ENCODE data around the gene ASTE1. TPM values are rescaled to one million over a fixed set of nuclear protein-coding genes. Genes with fewer than 3 reads are reported as not detected.

Gene ASTE1
- total RNA-seq, 4 donors from 2014 or later, result 1.2 to 2.0 (median 1.5) TPM

DNA sequence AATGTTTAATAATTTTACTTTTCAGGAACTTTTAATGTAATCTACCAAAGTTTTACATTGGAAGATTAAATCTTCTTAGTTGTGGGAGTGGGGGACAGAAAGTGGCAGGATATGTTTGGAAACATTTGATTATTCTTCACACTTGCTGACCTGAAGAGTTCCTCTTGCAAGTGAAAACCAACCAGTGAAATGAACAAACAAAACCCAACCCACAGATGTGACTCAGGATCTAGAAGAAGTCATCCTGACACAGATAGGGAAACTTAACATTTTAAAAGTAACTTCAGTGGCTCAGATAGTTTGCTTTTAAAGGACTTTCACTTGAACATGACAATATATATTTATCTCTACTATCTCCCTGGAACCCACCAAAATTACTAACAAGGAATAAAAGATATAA, 55.4 kb downstream of the ASTE1 start:
- ATAC-seq (no peak), DNase-seq (no peak)
- Histone ChIP-seq H3K27ac (no peak overlapping the region), H3K27me3 (no peaks in the 10 kb centered on the region), H3K4me1 (no peaks in the 10 kb centered on the region), H3K4me3 (no peak overlapping the region), H3K36me3 (peaks cover 4 to 42% of the 10 kb centered on the region in 2 donors), H3K9me3 (no peaks in the 10 kb centered on the region)
- in situ Hi-C loops (cut with MboI; ENCODE audit: low sequenced_read_pairs in 4 of 4) (no loop called here), intact Hi-C loops (cut with DNase I; ENCODE audit: low total_unique reads) (no loop called here)
- TF ChIP-seq, protein P1, sequence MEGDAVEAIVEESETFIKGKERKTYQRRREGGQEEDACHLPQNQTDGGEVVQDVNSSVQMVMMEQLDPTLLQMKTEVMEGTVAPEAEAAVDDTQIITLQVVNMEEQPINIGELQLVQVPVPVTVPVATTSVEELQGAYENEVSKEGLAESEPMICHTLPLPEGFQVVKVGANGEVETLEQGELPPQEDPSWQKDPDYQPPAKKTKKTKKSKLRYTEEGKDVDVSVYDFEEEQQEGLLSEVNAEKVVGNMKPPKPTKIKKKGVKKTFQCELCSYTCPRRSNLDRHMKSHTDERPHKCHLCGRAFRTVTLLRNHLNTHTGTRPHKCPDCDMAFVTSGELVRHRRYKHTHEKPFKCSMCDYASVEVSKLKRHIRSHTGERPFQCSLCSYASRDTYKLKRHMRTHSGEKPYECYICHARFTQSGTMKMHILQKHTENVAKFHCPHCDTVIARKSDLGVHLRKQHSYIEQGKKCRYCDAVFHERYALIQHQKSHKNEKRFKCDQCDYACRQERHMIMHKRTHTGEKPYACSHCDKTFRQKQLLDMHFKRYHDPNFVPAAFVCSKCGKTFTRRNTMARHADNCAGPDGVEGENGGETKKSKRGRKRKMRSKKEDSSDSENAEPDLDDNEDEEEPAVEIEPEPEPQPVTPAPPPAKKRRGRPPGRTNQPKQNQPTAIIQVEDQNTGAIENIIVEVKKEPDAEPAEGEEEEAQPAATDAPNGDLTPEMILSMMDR (IDR thresholded peaks at IDR 0.05 in 4 of 5, conservative IDR thresholded peaks at IDR 0.05 in 1 of 5), result no peak
- no peak for TF ChIP-seq POLR2A (IDR thresholded peaks at IDR 0.05)

- no peak overlapping the region for H3K27ac ChIP-seq
- intact Hi-C loops (cut with DNase I; ENCODE audit: low total_unique reads) (no loop called here), in situ Hi-C loops (cut with MboI; ENCODE audit: low sequenced_read_pairs in 4 of 4) (no loop called here)
- H3K36me3 ChIP-seq, result peaks cover 7 to 58% of the 10 kb centered on the region in 2 donors
- no peak overlapping the region for H3K4me3 ChIP-seq
- TF ChIP-seq, protein P1 (IDR thresholded peaks at IDR 0.05 in 4 of 5, conservative IDR thresholded peaks at IDR 0.05 in 1 of 5), result no peak
- TF ChIP-seq POLR2A (IDR thresholded peaks at IDR 0.05), result no peak
- no peaks in the 10 kb centered on the region for H3K9me3 ChIP-seq
- ATAC-seq (no peak), DNase-seq (no peak)
- no peaks in the 10 kb centered on the region for H3K4me1 ChIP-seq
- no peaks in the 10 kb centered on the region for H3K27me3 ChIP-seq
These were observed 57.0 kb downstream of the ASTE1 start for GRCh38 chr3:130969621-130970020.

GRCh38 chr3:130968221-130968620, 58.4 kb downstream of the ASTE1 start:
- Histone ChIP-seq H3K27me3 (no peaks in the 10 kb centered on the region), H3K9me3 (no peaks in the 10 kb centered on the region), H3K27ac (no peak overlapping the region), H3K36me3 (peaks cover 10 to 69% of the 10 kb centered on the region in 2 donors), H3K4me3 (no peak overlapping the region), H3K4me1 (no peaks in the 10 kb centered on the region)
- no peak for DNase-seq
- intact Hi-C loops (cut with DNase I; ENCODE audit: low total_unique reads) (no loop called here), in situ Hi-C loops (cut with MboI; ENCODE audit: low sequenced_read_pairs in 4 of 4) (no loop called here)
- TF ChIP-seq POLR2A (IDR thresholded peaks at IDR 0.05), result no peak
- TF ChIP-seq, protein P1 (IDR thresholded peaks at IDR 0.05 in 4 of 5, conservative IDR thresholded peaks at IDR 0.05 in 1 of 5), result no peak
- ATAC-seq, result no peak

DNA sequence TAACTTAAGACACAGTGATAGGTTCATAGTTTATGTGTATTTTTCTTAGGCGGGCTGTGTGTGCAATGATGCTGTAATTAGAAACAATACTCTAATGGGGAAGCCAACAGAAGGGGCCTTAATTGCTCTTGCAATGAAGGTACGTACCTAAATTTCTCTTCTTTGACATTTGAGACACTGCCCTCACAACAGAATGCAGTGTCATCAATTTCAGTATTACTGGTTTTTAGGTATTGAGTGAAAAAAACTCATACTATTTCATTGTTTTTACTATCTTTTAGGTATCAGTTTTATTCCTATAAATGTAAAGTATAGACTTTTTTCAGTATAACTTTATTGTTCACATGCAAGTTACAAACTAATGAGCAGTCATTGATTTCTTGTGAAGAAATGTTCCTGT, 59.3 kb downstream of the ASTE1 start:
- no peaks in the 10 kb centered on the region for H3K9me3 ChIP-seq
- TF ChIP-seq, protein P1 (IDR thresholded peaks at IDR 0.05 in 4 of 5, conservative IDR thresholded peaks at IDR 0.05 in 1 of 5), result no peak
- no peak for TF ChIP-seq POLR2A (IDR thresholded peaks at IDR 0.05)
- no peak overlapping the region for H3K27ac ChIP-seq
- in situ Hi-C loops (cut with MboI; ENCODE audit: low sequenced_read_pairs in 4 of 4) (no loop called here), intact Hi-C loops (cut with DNase I; ENCODE audit: low total_unique reads) (no loop called here)
- no peaks in the 10 kb centered on the region for H3K27me3 ChIP-seq
- DNase-seq (no peak), ATAC-seq (no peak)
- no peaks in the 10 kb centered on the region for H3K4me1 ChIP-seq
- H3K4me3 ChIP-seq, result no peak overlapping the region
- H3K36me3 ChIP-seq, result peaks cover 10 to 69% of the 10 kb centered on the region in 2 donors

DNA sequence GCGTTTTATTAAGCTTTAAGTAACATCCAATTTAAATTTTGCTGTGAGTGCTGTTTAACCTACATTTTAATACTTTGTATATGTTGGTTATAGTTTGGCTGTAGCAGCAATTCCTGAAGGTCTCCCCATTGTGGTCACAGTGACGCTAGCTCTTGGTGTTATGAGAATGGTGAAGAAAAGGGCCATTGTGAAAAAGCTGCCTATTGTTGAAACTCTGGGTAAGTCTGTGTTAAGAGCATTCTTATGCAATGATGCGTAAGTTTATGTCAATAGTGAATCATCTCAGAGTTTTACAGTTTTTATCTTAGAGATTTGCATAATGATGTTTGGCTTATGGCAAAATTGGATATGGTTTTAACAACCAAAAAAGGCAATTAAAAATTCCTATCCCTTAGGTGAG, 62.7 kb downstream of the ASTE1 start:
- intact Hi-C loops (cut with DNase I; ENCODE audit: low total_unique reads), result no loop called here

More for the DNA sequence above, 62.7 kb downstream of the ASTE1 start:
- TF ChIP-seq, protein P1 (IDR thresholded peaks at IDR 0.05 in 4 of 5, conservative IDR thresholded peaks at IDR 0.05 in 1 of 5), result no peak
- no peak for TF ChIP-seq POLR2A (IDR thresholded peaks at IDR 0.05)
- in situ Hi-C loops (cut with MboI; ENCODE audit: low sequenced_read_pairs in 4 of 4), result no loop called here
- H3K4me3 ChIP-seq, result no peak overlapping the region
- H3K36me3 ChIP-seq, result peaks cover 6 to 79% of the 10 kb centered on the region in 2 donors
- ATAC-seq (no peak), DNase-seq (no peak)
- no peaks in the 10 kb centered on the region for H3K27me3 ChIP-seq
- no peaks in the 10 kb centered on the region for H3K4me1 ChIP-seq
- H3K9me3 ChIP-seq, result no peaks in the 10 kb centered on the region
- no peak overlapping the region for H3K27ac ChIP-seq
